ENCODE measurements around the gene POLR2J3. TPM values are rescaled to one million over a fixed set of nuclear protein-coding genes. Genes with fewer than 3 reads are reported as not detected.
"Not testable (repeated sequence)": the region's sequence is repeated elsewhere in the genome, so short reads cannot be mapped to it uniquely, and the experiment has no call there.

The POLR2J3 gene
- total and polyA plus RNA-seq, 4 experiments from 2014 or later = 21.0 to 119 (median 76.5) TPM

GRCh38 chr7:102527822-102528793, 44.3 kb downstream of the POLR2J3 start:
- H3K27ac ChIP-seq (ENCODE audit: low read depth, low read length); H3K4me1 ChIP-seq (ENCODE audit: insufficient read depth, low read length); intact Hi-C loops (cut with micrococcal nuclease); H3K27me3 ChIP-seq (ENCODE audit: insufficient read depth, low read length); H3K36me3 ChIP-seq (ENCODE audit: insufficient read depth, low read length); DNase-seq; H3K27me3 Mint-ChIP-seq; H3K27ac Mint-ChIP-seq; H3K36me3 Mint-ChIP-seq; H3K4me1 Mint-ChIP-seq; H3K9me3 Mint-ChIP-seq; POLR2A ChIA-PET (ENCODE audit: partially characterized antibody); H3K9me3 ChIP-seq (ENCODE audit: control insufficient read depth in 1 of 2, low read length in 2 of 2); CTCF ChIA-PET (ENCODE audit: partially characterized antibody); H3K4me3 ChIP-seq (ENCODE audit: low read length in 2 of 2); H3K4me3 Mint-ChIP-seq: not testable (repeated sequence)

GRCh38 chr7:102527182-102527581, 45.2 kb downstream of the POLR2J3 start:
- H3K27me3 Mint-ChIP-seq; H3K4me3 ChIP-seq (ENCODE audit: low read length in 2 of 2); intact Hi-C loops (cut with micrococcal nuclease); H3K27ac ChIP-seq (ENCODE audit: low read depth, low read length); H3K36me3 Mint-ChIP-seq; CTCF ChIA-PET (ENCODE audit: partially characterized antibody); H3K4me1 ChIP-seq (ENCODE audit: insufficient read depth, low read length); H3K36me3 ChIP-seq (ENCODE audit: insufficient read depth, low read length); H3K27me3 ChIP-seq (ENCODE audit: insufficient read depth, low read length); POLR2A ChIA-PET (ENCODE audit: partially characterized antibody); H3K27ac Mint-ChIP-seq; H3K9me3 ChIP-seq (ENCODE audit: control insufficient read depth in 1 of 2, low read length in 2 of 2); DNase-seq; H3K4me3 Mint-ChIP-seq; H3K4me1 Mint-ChIP-seq; H3K9me3 Mint-ChIP-seq: not testable (repeated sequence)

GRCh38 chr7:102524803-102525202, 47.6 kb downstream of the POLR2J3 start:
- CTCF ChIA-PET (ENCODE audit: partially characterized antibody); H3K4me3 Mint-ChIP-seq; H3K27ac ChIP-seq (ENCODE audit: low read depth, low read length); H3K27me3 ChIP-seq (ENCODE audit: insufficient read depth, low read length); H3K9me3 ChIP-seq (ENCODE audit: control insufficient read depth in 1 of 2, low read length in 2 of 2); H3K9me3 Mint-ChIP-seq; H3K27ac Mint-ChIP-seq; H3K27me3 Mint-ChIP-seq; H3K4me1 ChIP-seq (ENCODE audit: insufficient read depth, low read length); H3K4me3 ChIP-seq (ENCODE audit: low read length in 2 of 2); H3K36me3 Mint-ChIP-seq; H3K4me1 Mint-ChIP-seq; H3K36me3 ChIP-seq (ENCODE audit: insufficient read depth, low read length); DNase-seq; POLR2A ChIA-PET (ENCODE audit: partially characterized antibody); intact Hi-C loops (cut with micrococcal nuclease): not testable (repeated sequence)

DNA sequence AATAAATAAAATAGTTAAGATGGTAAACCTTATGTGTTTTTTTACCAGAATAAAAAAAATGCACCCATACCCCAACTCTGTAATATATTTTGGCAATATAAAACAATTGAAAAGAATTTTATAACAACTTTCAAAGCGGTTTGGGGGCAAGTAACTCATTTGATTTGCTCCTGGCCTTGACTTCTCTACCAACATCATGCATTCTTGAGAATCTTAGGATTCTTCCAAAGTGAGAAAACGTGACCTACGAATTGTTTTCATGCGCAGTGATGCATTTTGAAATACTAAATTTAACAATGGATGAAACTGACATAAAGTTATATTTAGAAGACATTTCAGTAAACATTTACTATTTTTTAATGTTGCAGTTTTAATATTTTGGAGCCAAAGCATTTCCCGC, 51.6 kb downstream of the POLR2J3 start:
- H3K4me1 Mint-ChIP-seq; H3K4me3 ChIP-seq (ENCODE audit: low read length in 2 of 2); H3K4me3 Mint-ChIP-seq; H3K27ac Mint-ChIP-seq; POLR2A ChIA-PET (ENCODE audit: partially characterized antibody); H3K9me3 Mint-ChIP-seq; H3K4me1 ChIP-seq (ENCODE audit: insufficient read depth, low read length); H3K36me3 ChIP-seq (ENCODE audit: insufficient read depth, low read length); H3K36me3 Mint-ChIP-seq; H3K27ac ChIP-seq (ENCODE audit: low read depth, low read length); CTCF ChIA-PET (ENCODE audit: partially characterized antibody); intact Hi-C loops (cut with micrococcal nuclease); H3K9me3 ChIP-seq (ENCODE audit: control insufficient read depth in 1 of 2, low read length in 2 of 2); DNase-seq; H3K27me3 Mint-ChIP-seq; H3K27me3 ChIP-seq (ENCODE audit: insufficient read depth, low read length): not testable (repeated sequence)

DNA sequence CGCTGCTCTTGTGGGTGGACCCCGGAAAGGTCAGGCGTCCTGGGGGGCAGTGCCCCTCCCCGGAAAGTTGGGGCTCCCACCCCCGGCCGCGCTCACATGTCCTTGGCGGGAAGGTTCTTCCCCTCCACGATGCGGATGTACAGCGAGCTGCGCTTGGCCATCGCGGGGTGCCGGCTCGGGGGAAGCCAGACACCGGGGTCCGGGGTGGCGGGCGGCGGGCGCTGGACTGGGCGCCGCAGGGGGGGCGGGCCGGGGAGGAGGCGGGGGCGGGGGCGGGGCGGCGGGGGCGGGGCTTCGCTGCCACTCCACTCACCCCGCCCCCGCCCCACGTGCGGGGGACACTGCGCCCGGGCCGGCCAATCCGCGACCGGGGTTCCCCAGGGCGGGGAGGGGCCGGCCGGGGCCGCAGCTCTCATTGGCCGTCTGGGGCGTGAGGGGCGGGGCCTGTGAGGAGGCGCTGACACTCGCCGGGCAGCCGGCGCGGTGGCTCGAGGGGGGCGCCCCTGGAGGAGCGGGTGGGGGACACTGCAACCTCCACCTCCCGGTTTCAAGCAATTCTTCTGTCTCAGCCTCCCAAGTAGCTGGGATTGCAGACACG, 54.7 kb downstream of the POLR2J3 start, which contains the start of gene RASA4B:
RASA4B (minus strand) TSS at position 228 of the 598 bp plus-strand sequence; CDS start at position 161, 67 bp downstream.
- H3K27me3 ChIP-seq (ENCODE audit: insufficient read depth, low read length); CTCF ChIA-PET (ENCODE audit: partially characterized antibody); H3K27ac ChIP-seq (ENCODE audit: low read depth, low read length); H3K36me3 ChIP-seq (ENCODE audit: insufficient read depth, low read length); H3K4me1 Mint-ChIP-seq; H3K4me3 ChIP-seq (ENCODE audit: low read length in 2 of 2); H3K9me3 ChIP-seq (ENCODE audit: control insufficient read depth in 1 of 2, low read length in 2 of 2); H3K9me3 Mint-ChIP-seq; H3K27me3 Mint-ChIP-seq; H3K36me3 Mint-ChIP-seq; POLR2A ChIA-PET (ENCODE audit: partially characterized antibody); H3K4me1 ChIP-seq (ENCODE audit: insufficient read depth, low read length); intact Hi-C loops (cut with micrococcal nuclease): not testable (repeated sequence)
- H3K4me3 Mint-ChIP-seq = peak within 1 kb of the TSS in 5 of 8 donors; percentile 49 to 74 (median 57)
- DNase-seq = peak in 1 of 5 donors; percentile 8
- peak within 1 kb of the TSS in 1 of 7 donors; percentile 74 for H3K27ac Mint-ChIP-seq

Other genes starting within 250 kb of the POLR2J3 start
- gene SPDYE6, start 216.1 kb downstream of the POLR2J3 start, total RNA-seq = not detected
- gene SPDYE6, start 216.1 kb downstream of the POLR2J3 start, polyA plus RNA-seq = under 1 TPM; 0.14 to 0.73 TPM
- 10 to 100 TPM; 43.2 to 47.6 TPM for gene PRKRIP1, start 176.2 kb downstream of the POLR2J3 start, total RNA-seq
- gene PRKRIP1, start 176.2 kb downstream of the POLR2J3 start, polyA plus RNA-seq = 10 to 100 TPM in 1 of 2 donors, 1 to 10 TPM in 1; 9.7 to 21.7 TPM
- gene ORAI2, start 139.0 kb downstream of the POLR2J3 start, total RNA-seq = 10 to 100 TPM; 29.0 to 31.6 TPM
- gene ORAI2, start 139.0 kb downstream of the POLR2J3 start, polyA plus RNA-seq = 10 to 100 TPM; 42.9 to 53.3 TPM
- gene ALKBH4, start 107.7 kb downstream of the POLR2J3 start, total RNA-seq = 10 to 100 TPM; 11.8 to 11.9 TPM
- gene ALKBH4, start 107.7 kb downstream of the POLR2J3 start, polyA plus RNA-seq = 10 to 100 TPM; 15.7 to 16.6 TPM
- 10 to 100 TPM; 26.0 to 28.5 TPM for gene LRWD1, start 107.6 kb downstream of the POLR2J3 start, total RNA-seq
- 10 to 100 TPM; 12.9 to 15.2 TPM for gene LRWD1, start 107.6 kb downstream of the POLR2J3 start, polyA plus RNA-seq
- 10 to 100 TPM; 35.8 to 38.2 TPM for gene POLR2J, start 93.7 kb downstream of the POLR2J3 start, total RNA-seq
- gene POLR2J, start 93.7 kb downstream of the POLR2J3 start, polyA plus RNA-seq = 100 to 1,000 TPM; 122 to 126 TPM
- gene RASA4B, start 54.8 kb downstream of the POLR2J3 start, total RNA-seq = 10 to 100 TPM; 15.2 to 15.8 TPM
- 10 to 100 TPM in 1 of 2 donors, 1 to 10 TPM in 1; 5.0 to 11.5 TPM for gene RASA4B, start 54.8 kb downstream of the POLR2J3 start, polyA plus RNA-seq
- gene UPK3BL2, start 28.9 kb downstream of the POLR2J3 start, total RNA-seq = 10 to 100 TPM; 46.0 to 51.1 TPM
- gene UPK3BL2, start 28.9 kb downstream of the POLR2J3 start, polyA plus RNA-seq = 1 to 10 TPM in 1 of 2 donors, under 1 TPM in 1; 0.94 to 5.5 TPM
- gene SPDYE2, start 21.4 kb downstream of the POLR2J3 start, total RNA-seq = under 1 TPM; 0.20 to 0.28 TPM
- 1 to 10 TPM in 1 of 2 donors, not detected in 1; 1.7 TPM for gene SPDYE2, start 21.4 kb downstream of the POLR2J3 start, polyA plus RNA-seq
- 10 to 100 TPM; 37.8 to 43.3 TPM for gene RASA4, start 44.2 kb upstream of the POLR2J3 start, total RNA-seq
- 10 to 100 TPM in 1 of 2 donors, 1 to 10 TPM in 1; 7.7 to 24.3 TPM for gene RASA4, start 44.2 kb upstream of the POLR2J3 start, polyA plus RNA-seq
- gene UPK3BL1, start 70.2 kb upstream of the POLR2J3 start, total RNA-seq = 10 to 100 TPM; 43.3 to 46.3 TPM
- gene UPK3BL1, start 70.2 kb upstream of the POLR2J3 start, polyA plus RNA-seq = 10 to 100 TPM; 20.1 to 26.8 TPM
- gene SPDYE2B, start 77.7 kb upstream of the POLR2J3 start, total RNA-seq = not detected
- not detected for gene SPDYE2B, start 77.7 kb upstream of the POLR2J3 start, polyA plus RNA-seq
- 10 to 100 TPM; 21.8 to 27.7 TPM for gene POLR2J2, start 99.1 kb upstream of the POLR2J3 start, total RNA-seq
- gene POLR2J2, start 99.1 kb upstream of the POLR2J3 start, polyA plus RNA-seq = 1 to 10 TPM; 1.6 to 7.9 TPM
- 10 to 100 TPM in 1 of 2 experiments, 1 to 10 TPM in 1; 8.6 to 11.1 TPM for gene FAM185A, start 176.4 kb upstream of the POLR2J3 start, total RNA-seq
- gene FAM185A, start 176.4 kb upstream of the POLR2J3 start, polyA plus RNA-seq = 1 to 10 TPM; 4.6 to 7.0 TPM